Measurements from ENCODE around the gene OBP2A.

DNA sequence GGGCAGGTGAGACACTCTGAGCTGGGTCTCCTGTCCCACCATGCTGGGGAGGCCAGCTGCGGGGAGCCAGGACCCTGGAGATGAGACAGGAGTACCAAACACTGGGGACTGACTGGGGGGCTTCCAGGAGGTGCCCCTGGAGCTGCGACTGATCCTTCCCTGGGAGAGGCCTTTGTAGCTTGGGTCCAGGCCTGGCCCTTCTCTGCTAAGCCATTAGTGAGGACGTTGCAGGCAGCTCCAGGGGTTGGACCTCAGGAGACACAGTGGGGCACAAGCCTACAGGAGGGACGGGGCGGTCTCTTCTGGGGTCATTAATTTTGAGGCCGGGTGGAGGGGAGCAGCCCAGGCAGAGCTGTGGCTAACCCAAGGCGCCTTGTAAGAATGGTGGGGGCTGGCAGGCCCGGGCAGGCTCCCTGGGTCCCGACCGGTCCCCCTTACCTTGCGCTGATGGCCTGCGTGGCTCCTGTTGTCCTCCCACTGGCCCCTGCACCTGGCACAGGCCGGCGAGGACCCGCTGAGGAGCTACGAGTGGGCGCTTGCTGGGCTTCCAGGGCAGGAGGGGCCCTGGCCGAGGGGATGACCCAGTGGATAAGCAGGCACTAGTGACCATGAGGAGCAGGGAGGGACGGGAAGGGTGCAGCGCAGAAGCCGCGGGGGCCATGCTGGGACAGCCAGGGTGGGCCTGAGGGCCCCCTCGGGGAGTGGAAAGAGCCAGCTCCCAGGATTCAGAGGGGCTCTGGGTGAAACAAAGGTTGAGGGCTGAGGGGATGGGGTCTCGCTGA lies 40.3 kb upstream of the OBP2A start:
- TF ChIP-seq, protein P1, sequence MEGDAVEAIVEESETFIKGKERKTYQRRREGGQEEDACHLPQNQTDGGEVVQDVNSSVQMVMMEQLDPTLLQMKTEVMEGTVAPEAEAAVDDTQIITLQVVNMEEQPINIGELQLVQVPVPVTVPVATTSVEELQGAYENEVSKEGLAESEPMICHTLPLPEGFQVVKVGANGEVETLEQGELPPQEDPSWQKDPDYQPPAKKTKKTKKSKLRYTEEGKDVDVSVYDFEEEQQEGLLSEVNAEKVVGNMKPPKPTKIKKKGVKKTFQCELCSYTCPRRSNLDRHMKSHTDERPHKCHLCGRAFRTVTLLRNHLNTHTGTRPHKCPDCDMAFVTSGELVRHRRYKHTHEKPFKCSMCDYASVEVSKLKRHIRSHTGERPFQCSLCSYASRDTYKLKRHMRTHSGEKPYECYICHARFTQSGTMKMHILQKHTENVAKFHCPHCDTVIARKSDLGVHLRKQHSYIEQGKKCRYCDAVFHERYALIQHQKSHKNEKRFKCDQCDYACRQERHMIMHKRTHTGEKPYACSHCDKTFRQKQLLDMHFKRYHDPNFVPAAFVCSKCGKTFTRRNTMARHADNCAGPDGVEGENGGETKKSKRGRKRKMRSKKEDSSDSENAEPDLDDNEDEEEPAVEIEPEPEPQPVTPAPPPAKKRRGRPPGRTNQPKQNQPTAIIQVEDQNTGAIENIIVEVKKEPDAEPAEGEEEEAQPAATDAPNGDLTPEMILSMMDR (IDR thresholded peaks at IDR 0.05) = no peak
- TF ChIP-seq EZH2 (IDR thresholded peaks at IDR 0.05; ENCODE audit: borderline replicate concordance, insufficient read depth, low read depth, low read length, poor library complexity, severe bottlenecking) = no peak
